Measurements from ENCODE around the gene DMD.

DNA sequence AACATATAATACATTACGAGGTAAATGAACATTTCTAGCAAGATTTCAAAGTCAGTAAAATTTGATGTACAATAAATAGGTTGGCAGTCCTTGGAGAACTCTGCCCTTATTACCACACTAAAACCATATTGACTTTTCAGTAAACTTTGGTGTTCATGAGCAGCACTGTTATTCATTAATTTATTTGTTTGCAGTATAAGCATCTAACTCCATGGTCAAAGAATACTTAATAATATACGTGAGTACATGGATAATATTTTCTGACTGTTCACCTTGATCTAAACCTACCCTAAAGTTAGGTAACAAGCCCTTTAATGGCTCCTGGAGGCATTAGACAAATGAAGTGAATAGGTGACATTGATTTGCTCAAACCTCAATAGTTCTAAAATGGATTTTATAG is 1322.3 kb downstream of the DMD start:
- TF ChIP-seq, protein P1, sequence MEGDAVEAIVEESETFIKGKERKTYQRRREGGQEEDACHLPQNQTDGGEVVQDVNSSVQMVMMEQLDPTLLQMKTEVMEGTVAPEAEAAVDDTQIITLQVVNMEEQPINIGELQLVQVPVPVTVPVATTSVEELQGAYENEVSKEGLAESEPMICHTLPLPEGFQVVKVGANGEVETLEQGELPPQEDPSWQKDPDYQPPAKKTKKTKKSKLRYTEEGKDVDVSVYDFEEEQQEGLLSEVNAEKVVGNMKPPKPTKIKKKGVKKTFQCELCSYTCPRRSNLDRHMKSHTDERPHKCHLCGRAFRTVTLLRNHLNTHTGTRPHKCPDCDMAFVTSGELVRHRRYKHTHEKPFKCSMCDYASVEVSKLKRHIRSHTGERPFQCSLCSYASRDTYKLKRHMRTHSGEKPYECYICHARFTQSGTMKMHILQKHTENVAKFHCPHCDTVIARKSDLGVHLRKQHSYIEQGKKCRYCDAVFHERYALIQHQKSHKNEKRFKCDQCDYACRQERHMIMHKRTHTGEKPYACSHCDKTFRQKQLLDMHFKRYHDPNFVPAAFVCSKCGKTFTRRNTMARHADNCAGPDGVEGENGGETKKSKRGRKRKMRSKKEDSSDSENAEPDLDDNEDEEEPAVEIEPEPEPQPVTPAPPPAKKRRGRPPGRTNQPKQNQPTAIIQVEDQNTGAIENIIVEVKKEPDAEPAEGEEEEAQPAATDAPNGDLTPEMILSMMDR (CRISPR knock-in tag; IDR thresholded peaks at IDR 0.05): no peak
- no peak for TF ChIP-seq ZNF350 (CRISPR knock-in tag; IDR thresholded peaks at IDR 0.05; ENCODE audit: borderline replicate concordance, low read depth)
- no peak for TF ChIP-seq CEBPB (IDR thresholded peaks at IDR 0.05; ENCODE audit: borderline replicate concordance, low read depth, low read length)
- no peak for TF ChIP-seq ERF (CRISPR knock-in tag; IDR thresholded peaks at IDR 0.05)
- TF ChIP-seq IRF1 (CRISPR knock-in tag; IDR thresholded peaks at IDR 0.05; ENCODE audit: low read depth): no peak
- no peak for TF ChIP-seq ZNF263 (CRISPR knock-in tag; IDR thresholded peaks at IDR 0.05)
- no peak for TF ChIP-seq RXRA (CRISPR knock-in tag; IDR thresholded peaks at IDR 0.05)
- no peak for TF ChIP-seq AGO1 (IDR thresholded peaks at IDR 0.05; ENCODE audit: low read depth, low read length, poor library complexity, severe bottlenecking)
- TF ChIP-seq TGIF2 (CRISPR knock-in tag; IDR thresholded peaks at IDR 0.05): no peak
- no peak for TF ChIP-seq ZNF790 (CRISPR knock-in tag; IDR thresholded peaks at IDR 0.05; ENCODE audit: borderline replicate concordance)
- no peak for TF ChIP-seq ZFP62 (CRISPR knock-in tag; IDR thresholded peaks at IDR 0.05)
- TF ChIP-seq, protein P2, sequence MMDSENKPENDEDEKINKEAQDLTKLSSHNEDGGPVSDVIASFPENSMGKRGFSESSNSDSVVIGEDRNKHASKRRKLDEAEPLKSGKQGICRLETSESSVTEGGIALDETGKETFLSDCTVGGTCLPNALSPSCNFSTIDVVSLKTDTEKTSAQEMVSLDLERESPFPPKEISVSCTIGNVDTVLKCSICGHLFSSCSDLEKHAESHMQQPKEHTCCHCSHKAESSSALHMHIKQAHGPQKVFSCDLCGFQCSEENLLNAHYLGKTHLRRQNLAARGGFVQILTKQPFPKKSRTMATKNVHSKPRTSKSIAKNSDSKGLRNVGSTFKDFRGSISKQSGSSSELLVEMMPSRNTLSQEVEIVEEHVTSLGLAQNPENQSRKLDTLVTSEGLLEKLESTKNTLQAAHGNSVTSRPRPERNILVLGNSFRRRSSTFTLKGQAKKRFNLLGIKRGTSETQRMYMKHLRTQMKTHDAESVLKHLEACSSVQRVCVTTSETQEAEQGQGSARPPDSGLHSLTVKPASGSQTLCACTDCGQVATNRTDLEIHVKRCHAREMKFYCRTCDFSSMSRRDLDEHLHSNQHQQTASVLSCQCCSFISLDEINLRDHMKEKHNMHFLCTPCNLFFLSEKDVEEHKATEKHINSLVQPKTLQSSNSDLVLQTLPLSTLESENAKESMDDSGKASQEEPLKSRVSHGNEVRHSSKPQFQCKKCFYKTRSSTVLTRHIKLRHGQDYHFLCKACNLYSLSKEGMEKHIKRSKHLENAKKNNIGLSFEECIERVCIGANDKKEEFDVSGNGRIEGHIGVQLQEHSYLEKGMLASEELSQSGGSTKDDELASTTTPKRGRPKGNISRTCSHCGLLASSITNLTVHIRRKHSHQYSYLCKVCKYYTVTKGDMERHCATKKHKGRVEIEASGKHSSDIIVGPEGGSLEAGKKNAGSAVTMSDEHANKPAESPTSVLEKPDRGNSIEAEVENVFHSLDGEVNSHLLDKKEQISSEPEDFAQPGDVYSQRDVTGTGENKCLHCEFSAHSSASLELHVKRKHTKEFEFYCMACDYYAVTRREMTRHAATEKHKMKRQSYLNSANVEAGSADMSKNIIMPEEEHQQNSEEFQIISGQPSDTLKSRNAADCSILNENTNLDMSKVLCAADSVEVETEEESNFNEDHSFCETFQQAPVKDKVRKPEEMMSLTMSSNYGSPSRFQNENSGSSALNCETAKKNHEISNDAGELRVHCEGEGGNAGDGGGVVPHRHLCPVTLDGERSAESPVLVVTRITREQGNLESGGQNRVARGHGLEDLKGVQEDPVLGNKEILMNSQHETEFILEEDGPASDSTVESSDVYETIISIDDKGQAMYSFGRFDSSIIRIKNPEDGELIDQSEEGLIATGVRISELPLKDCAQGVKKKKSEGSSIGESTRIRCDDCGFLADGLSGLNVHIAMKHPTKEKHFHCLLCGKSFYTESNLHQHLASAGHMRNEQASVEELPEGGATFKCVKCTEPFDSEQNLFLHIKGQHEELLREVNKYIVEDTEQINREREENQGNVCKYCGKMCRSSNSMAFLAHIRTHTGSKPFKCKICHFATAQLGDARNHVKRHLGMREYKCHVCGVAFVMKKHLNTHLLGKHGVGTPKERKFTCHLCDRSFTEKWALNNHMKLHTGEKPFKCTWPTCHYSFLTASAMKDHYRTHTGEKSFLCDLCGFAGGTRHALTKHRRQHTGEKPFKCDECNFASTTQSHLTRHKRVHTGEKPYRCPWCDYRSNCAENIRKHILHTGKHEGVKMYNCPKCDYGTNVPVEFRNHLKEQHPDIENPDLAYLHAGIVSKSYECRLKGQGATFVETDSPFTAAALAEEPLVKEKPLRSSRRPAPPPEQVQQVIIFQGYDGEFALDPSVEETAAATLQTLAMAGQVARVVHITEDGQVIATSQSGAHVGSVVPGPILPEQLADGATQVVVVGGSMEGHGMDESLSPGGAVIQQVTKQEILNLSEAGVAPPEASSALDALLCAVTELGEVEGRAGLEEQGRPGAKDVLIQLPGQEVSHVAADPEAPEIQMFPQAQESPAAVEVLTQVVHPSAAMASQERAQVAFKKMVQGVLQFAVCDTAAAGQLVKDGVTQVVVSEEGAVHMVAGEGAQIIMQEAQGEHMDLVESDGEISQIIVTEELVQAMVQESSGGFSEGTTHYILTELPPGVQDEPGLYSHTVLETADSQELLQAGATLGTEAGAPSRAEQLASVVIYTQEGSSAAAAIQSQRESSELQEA (CRISPR knock-in tag; IDR thresholded peaks at IDR 0.05; ENCODE audit: not compliant biosample characterization): no peak
- TF ChIP-seq E2F1 (CRISPR knock-in tag; IDR thresholded peaks at IDR 0.05): no peak
- TF ChIP-seq KLF9 (CRISPR knock-in tag; IDR thresholded peaks at IDR 0.05; ENCODE audit: low read depth): no peak

All from HepG2 (cell line).